Natural killer cell (primary cell): ENCODE measurements around the gene NID2. TPM values are rescaled to one million over a fixed set of nuclear protein-coding genes. Genes with fewer than 3 reads are reported as not detected.
A peak's percentile ranks its signal among the peaks of the same experiment; 100 is the strongest.

Experiments
- ATAC-seq, 3 donors: fragments of 150-1000 bp in 2 of 3; fragments of 200-7000 bp in 1 of 3; cut with Tn5 transposase; 1 replicate in 1 of 3; 2 replicates in 2 of 3; pipeline ENCODE4 v1.10.0; 2021; ENCODE audit warnings: mild to moderate bottlenecking in 2 of 3, moderate library complexity in 2 of 3
- DNase-seq, 2 donors: peaks; one replicate each; pipeline versions ENCODE4 v3.0.0 to v3.0.0-alpha.2; 2013 to 2021; ENCODE audit warnings: mixed read lengths in 1 of 2
- H3K27ac ChIP-seq: one replicate; pipeline ENCODE4 v1.5.1; 2013; ENCODE audit warnings: mild to moderate bottlenecking, low read length
- H3K27me3 ChIP-seq: one replicate; pipeline ENCODE4 v1.6.1; 2013; ENCODE audit warnings: low read length; ENCODE audit not compliant: control insufficient read depth, insufficient read depth
- H3K36me3 ChIP-seq: one replicate; pipeline ENCODE4 v1.6.1; 2013; ENCODE audit warnings: low read length; ENCODE audit not compliant: control insufficient read depth, insufficient read depth
- H3K4me1 ChIP-seq: one replicate; pipeline ENCODE4 v1.6.1; 2013; ENCODE audit warnings: low read length; ENCODE audit not compliant: control insufficient read depth, insufficient read depth
- H3K4me3 ChIP-seq: one replicate; pipeline ENCODE4 v1.5.1; 2013; ENCODE audit warnings: low read length
- H3K9me3 ChIP-seq: one replicate; pipeline ENCODE4 v1.6.1; 2013; ENCODE audit warnings: low read length; ENCODE audit not compliant: control insufficient read depth, insufficient read depth
- H3K27ac Mint-ChIP-seq, 2 donors: one replicate each; pipeline ENCODE4 v1.8.0; 2022; ENCODE audit warnings: mild to moderate bottlenecking in 2 of 2, mixed read lengths in 2 of 2, moderate library complexity in 1 of 2
- H3K27me3 Mint-ChIP-seq, 2 donors: one replicate each; pipeline ENCODE4 v1.8.0; 2022; ENCODE audit warnings: low read depth in 2 of 2, mixed read lengths in 2 of 2
- H3K36me3 Mint-ChIP-seq: one replicate; pipeline ENCODE4 v1.8.0; 2022; ENCODE audit warnings: mixed read lengths
- H3K4me1 Mint-ChIP-seq, 2 donors: one replicate each; pipeline ENCODE4 v1.8.0; 2022; ENCODE audit warnings: mixed read lengths in 2 of 2
- H3K4me3 Mint-ChIP-seq: one replicate; pipeline ENCODE4 v1.8.0; 2022; ENCODE audit warnings: mild to moderate bottlenecking, moderate library complexity, mixed read lengths
- H3K9me3 Mint-ChIP-seq, 2 donors: one replicate each; pipeline ENCODE4 v1.8.0; 2022; ENCODE audit warnings: mixed read lengths in 2 of 2
- CTCF ChIP-seq: fragments of 200-600 bp; IDR thresholded peaks from one replicate; pipeline ENCODE4 v1.8.0; 2022; ENCODE audit warnings: antibody characterized with exemption
- WGBS: methylation state at CpG from one replicate; pipeline ENCODE4 v1.1.7; 2013; ENCODE audit warnings: missing lambda C conversion rate; ENCODE audit not compliant: insufficient coverage; 5-methylcytosine and 5-hydroxymethylcytosine counted together
- intact Hi-C: fragments of 100-400 bp; cut with micrococcal nuclease; formaldehyde crosslinking; loops from one replicate; pipeline ENCODE4 v1.14.2; 2022
- total RNA-seq, 4 donors: library from RNA; stranded (reverse); fragments of 120-200 nt in 1 of 4; gene quantifications; one replicate each; pipeline versions ENCODE4 v1.2.3 to v1.2.4, GENCODE V29; 2013 to 2022

Gene NID2
- total RNA-seq, 3 donors from 2014 or later (not counting 1 experiment from before 2014, with no cell fraction given): 0.36 to 0.80 (median 0.40) TPM

GRCh38 chr14:52044791-52045522 lies 23.9 kb downstream of the NID2 start:
- H3K4me3 Mint-ChIP-seq: no peak overlapping the region
- Histone ChIP-seq H3K4me1 (no peaks in the 10 kb centered on the region), H3K9me3 (no peaks in the 10 kb centered on the region), H3K4me3 (no peak overlapping the region), H3K27me3 (no peaks in the 10 kb centered on the region), H3K27ac (no peak overlapping the region), H3K36me3 (no peaks in the 10 kb centered on the region)
- no peaks in the 10 kb centered on the region for H3K36me3 Mint-ChIP-seq
- TF ChIP-seq CTCF: no peak
- DNase-seq: no peak
- ATAC-seq: no peak
- H3K4me1 Mint-ChIP-seq: peaks cover 5 to 17% of the 10 kb centered on the region in 2 donors
- H3K27ac Mint-ChIP-seq: no peak overlapping the region
- H3K27me3 Mint-ChIP-seq: peaks cover 0 to 6% of the 10 kb centered on the region in 2 donors
- no peaks in the 10 kb centered on the region for H3K9me3 Mint-ChIP-seq
- intact Hi-C loops: no loop called here
- WGBS: 90% methylated on average over 11 of the region's 11 CpGs

GRCh38 chr14:52043690-52044089 lies 25.2 kb downstream of the NID2 start:
- Histone ChIP-seq H3K36me3 (no peaks in the 10 kb centered on the region), H3K9me3 (no peaks in the 10 kb centered on the region), H3K27ac (no peak overlapping the region), H3K4me3 (no peak overlapping the region), H3K27me3 (no peaks in the 10 kb centered on the region), H3K4me1 (no peaks in the 10 kb centered on the region)
- Mint-ChIP-seq H3K27ac (no peak overlapping the region), H3K4me1 (peaks cover 5 to 17% of the 10 kb centered on the region in 2 donors), H3K4me3 (no peak overlapping the region), H3K27me3 (peaks cover 0 to 6% of the 10 kb centered on the region in 2 donors), H3K9me3 (no peaks in the 10 kb centered on the region), H3K36me3 (no peaks in the 10 kb centered on the region)
- TF ChIP-seq CTCF: peak; percentile 67
- WGBS: 42% methylated on average over 3 of the region's 5 CpGs
- peak; percentile 45 to 67 for DNase-seq
- intact Hi-C loops: loop anchor here (1.0 kb wide), 1 partner anchor 229 kb away; no protein-coding TSS in a partner anchor
- ATAC-seq: peak; percentile 68 to 84 (median 84)

GRCh38 chr14:52042371-52043289 lies 26.2 kb downstream of the NID2 start:
- Histone ChIP-seq H3K27ac (no peak overlapping the region), H3K4me3 (no peak overlapping the region), H3K9me3 (no peaks in the 10 kb centered on the region), H3K4me1 (no peaks in the 10 kb centered on the region), H3K36me3 (no peaks in the 10 kb centered on the region), H3K27me3 (no peaks in the 10 kb centered on the region)
- WGBS: 71% methylated on average over 8 of the region's 8 CpGs
- H3K4me3 Mint-ChIP-seq: no peak overlapping the region
- H3K27ac Mint-ChIP-seq: no peak overlapping the region
- peaks cover 5 to 13% of the 10 kb centered on the region in 2 donors for H3K27me3 Mint-ChIP-seq
- H3K4me1 Mint-ChIP-seq: peaks cover 5 to 17% of the 10 kb centered on the region in 2 donors
- ATAC-seq: no peak
- H3K36me3 Mint-ChIP-seq: no peaks in the 10 kb centered on the region
- intact Hi-C loops: loop anchor here (1.0 kb wide), 1 partner anchor 230 kb away; no protein-coding TSS in a partner anchor
- TF ChIP-seq CTCF: no peak
- H3K9me3 Mint-ChIP-seq: no peaks in the 10 kb centered on the region
- no peak for DNase-seq
